Cortex of kidney (tissue), 1 donor: ENCODE data around the gene ABL1.

Source experiments
- DNase-seq: peaks from one replicate; lab custom pipeline; 2025; lab: John Stamatoyannopoulos, UW

The ABL1 gene

GRCh38 chr9:130890870-130891687 is 56.0 kb downstream of the ABL1 start:
- no peak for DNase-seq

GRCh38 chr9:130891688-130892476 is 56.8 kb downstream of the ABL1 start:
- DNase-seq, result no peak

- no peak for DNase-seq
Measured at GRCh38 chr9:130892477-130893304, 57.6 kb downstream of the ABL1 start.

- DNase-seq, result no peak
Measured at GRCh38 chr9:130893341-130894101, 58.5 kb downstream of the ABL1 start.

- DNase-seq, result no peak
Measured at GRCh38 chr9:130894546-130894945, 59.5 kb downstream of the ABL1 start.

- no peak for DNase-seq
Measured at GRCh38 chr9:130895038-130895437, 60.0 kb downstream of the ABL1 start.

GRCh38 chr9:130895481-130896232 is 60.6 kb downstream of the ABL1 start:
- DNase-seq, result no peak

- no peak for DNase-seq
Measured at GRCh38 chr9:130896233-130897014, 61.4 kb downstream of the ABL1 start, which contains the start of gene QRFP. Gene QRFP (minus strand): TSS chr9:130896812. CDS start chr9:130893838, 2,974 bp downstream.

- no peak for DNase-seq
Measured at GRCh38 chr9:130897105-130897751, 62.2 kb downstream of the ABL1 start.

- no peak for DNase-seq
Measured at GRCh38 chr9:130897848-130898551, 62.9 kb downstream of the ABL1 start.

- no peak for DNase-seq
Measured at GRCh38 chr9:130898552-130898852, 63.4 kb downstream of the ABL1 start.

- DNase-seq, result no peak
Measured at GRCh38 chr9:130899051-130899748, 64.1 kb downstream of the ABL1 start.

GRCh38 chr9:130900701-130901497 is 65.8 kb downstream of the ABL1 start:
- no peak for DNase-seq

GRCh38 chr9:130901498-130902203 is 66.6 kb downstream of the ABL1 start:
- DNase-seq, result no peak

- no peak for DNase-seq
Measured at GRCh38 chr9:130902204-130903185, 67.4 kb downstream of the ABL1 start.
